Islet of Langerhans (tissue), 1 donor: ENCODE measurements around the gene FRZB.
"Not testable (repeated sequence)": the region's sequence is repeated elsewhere in the genome, so short reads cannot be mapped to it uniquely, and the experiment has no call there.

Experiments used
- FAIRE-seq: peaks from one replicate; lab custom pipeline; 2011; peaks lifted over from hg19 to GRCh38; lab: Jason Lieb, UNC

FRZB gene, protein sequence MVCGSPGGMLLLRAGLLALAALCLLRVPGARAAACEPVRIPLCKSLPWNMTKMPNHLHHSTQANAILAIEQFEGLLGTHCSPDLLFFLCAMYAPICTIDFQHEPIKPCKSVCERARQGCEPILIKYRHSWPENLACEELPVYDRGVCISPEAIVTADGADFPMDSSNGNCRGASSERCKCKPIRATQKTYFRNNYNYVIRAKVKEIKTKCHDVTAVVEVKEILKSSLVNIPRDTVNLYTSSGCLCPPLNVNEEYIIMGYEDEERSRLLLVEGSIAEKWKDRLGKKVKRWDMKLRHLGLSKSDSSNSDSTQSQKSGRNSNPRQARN

DNA sequence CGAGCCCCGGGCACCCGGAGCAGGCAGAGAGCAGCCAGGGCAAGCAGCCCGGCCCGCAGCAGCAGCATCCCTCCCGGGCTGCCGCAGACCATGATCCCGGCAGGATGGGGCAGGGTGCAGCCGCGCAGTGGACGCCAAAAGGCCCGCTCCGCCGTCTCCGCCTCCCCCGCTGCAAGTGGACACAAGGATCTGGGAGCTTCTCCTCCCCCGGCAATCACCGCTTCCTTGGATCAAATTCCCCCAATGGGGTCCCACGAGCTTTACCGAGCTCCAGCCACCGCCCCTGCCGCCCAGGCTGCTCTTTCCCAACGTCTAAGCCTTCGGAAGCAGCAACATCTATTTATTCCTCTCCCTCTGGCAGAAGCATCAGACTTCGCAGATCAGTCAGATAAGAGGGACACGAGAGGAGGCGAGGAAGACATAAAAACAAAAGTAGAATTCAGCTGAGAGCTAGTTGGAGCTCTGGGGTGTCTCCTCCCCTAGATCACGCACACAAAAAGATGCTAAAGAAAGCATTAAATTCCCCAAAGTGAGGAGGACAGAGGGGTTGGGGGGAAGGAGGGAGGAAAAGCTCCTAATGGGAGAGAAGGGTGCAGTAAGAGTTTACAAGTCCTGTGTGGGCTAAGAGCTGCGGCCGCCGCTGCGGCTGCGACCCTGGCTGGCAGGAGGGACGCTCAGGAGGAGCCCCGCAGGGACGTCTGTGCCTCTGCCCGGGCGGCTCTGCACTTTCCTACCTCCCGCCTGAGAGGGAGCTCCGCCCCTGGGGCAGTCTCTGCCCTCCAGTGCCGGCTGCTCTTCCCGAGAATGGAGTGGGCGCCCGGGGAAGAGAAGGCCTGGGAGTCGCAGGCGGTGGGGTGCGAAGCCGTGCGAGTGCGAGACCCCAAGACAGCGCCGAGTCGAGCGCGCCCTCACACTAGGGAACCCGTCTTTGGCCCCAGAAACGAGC lies at the start of gene FRZB:
Gene FRZB (minus strand): TSS at position 177 of the 946 bp plus-strand sequence. CDS start 85 bp downstream, at position 92.
- no peak for FAIRE-seq

GRCh38 chr2:182915369-182916326 lies 49.2 kb upstream of the FRZB start:
- FAIRE-seq = no peak

DNA sequence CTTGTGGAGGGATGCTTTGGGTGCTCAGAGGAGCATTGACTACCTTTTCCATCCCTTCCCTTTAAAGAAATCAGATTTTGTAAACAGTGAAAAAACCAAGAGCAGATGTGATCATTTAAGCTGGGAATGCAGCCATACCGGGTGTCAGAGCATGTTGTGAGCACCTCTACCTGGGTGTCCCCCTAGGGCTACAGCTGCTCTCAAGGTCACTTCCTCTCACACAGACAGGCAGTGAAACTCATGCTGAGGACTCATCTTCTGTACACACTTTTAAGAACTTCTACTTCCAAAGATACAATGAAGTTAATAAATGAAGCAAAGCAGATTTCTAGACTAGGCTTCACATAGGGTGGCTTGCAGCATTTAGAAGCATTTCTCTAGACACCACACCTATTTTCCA lies 48.4 kb upstream of the FRZB start:
- no peak for FAIRE-seq

DNA sequence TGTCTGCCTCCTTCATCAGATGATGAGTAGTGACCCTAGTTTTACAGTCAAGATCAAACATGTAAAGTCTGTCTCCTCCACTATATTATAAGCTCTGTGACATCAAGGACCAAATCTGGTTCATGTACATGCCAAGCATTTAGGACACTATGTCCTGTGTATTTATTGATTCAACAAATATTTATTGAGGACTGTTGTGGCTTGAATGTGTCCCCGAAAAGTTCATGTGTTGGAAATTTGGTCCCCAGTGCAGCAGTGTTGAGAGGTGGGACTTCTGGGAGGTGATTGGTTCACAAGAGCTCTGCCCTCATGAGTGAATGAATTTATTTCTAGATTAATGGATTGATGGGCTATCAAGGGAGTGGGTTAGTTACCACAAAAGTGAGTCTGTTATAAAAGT lies 46.6 kb upstream of the FRZB start:
- no peak for FAIRE-seq

GRCh38 chr2:182912518-182912915 lies 46.1 kb upstream of the FRZB start:
- no peak for FAIRE-seq

DNA sequence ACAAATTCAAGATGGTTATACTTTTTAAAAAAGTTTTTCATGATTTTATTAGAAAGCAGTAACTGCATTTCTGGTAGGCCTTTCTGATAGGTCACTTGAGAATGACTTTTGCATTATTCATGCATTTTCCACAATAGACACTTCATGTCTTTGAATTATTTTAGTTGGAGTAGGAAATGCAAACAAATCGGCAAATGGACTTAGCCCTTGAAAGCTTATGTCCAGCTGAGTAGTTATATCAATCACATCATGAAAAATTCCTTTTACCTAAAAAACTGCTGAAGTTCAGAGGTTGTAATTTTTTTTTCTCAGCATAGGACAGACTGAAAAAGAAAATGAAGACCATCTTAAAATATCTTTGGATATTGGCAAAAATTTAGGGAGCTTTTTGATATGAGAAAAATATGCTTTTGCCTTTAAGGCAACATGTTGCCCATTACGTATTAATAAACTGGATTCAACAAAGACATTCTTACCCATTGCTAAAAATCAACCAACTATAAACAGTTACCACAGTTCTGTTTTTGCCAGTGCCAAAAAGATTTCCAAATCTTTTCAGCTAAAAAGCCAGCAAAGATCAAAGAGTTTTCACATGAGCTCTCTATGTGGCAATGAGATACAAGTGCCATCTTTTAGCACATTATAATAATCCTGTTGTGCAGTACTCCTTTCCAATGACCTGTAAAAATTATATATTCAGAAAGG lies 45.5 kb upstream of the FRZB start:
- peak; percentile 21 for FAIRE-seq

GRCh38 chr2:182910965-182911364 lies 44.5 kb upstream of the FRZB start:
- no peak for FAIRE-seq

- FAIRE-seq = no peak
These were observed 40.8 kb upstream of the FRZB start for GRCh38 chr2:182907081-182907830.

GRCh38 chr2:182906454-182906853 lies 40.0 kb upstream of the FRZB start:
- no peak for FAIRE-seq

GRCh38 chr2:182904844-182905243 lies 38.4 kb upstream of the FRZB start:
- FAIRE-seq = no peak

GRCh38 chr2:182903566-182903965 lies 37.1 kb upstream of the FRZB start:
- no peak for FAIRE-seq

DNA sequence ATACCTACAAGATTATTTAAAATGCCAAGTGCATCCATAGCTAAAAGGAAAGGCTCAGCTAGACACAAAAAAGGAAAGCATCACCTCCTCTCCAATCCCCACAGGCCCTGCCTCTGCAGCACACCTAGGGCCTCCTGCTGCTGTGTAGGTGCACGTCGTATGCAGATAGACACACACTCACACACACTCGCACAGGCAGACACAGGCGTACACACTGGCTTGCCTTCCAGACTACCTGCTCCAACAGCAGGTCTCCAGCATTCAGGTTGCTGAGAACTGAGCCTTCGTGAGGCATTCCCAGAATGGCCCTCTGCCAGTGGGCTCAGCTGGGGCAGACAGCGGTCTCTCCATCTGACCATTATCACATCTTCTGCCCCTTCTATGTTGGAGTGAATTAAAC lies 35.3 kb upstream of the FRZB start:
- no peak for FAIRE-seq

DNA sequence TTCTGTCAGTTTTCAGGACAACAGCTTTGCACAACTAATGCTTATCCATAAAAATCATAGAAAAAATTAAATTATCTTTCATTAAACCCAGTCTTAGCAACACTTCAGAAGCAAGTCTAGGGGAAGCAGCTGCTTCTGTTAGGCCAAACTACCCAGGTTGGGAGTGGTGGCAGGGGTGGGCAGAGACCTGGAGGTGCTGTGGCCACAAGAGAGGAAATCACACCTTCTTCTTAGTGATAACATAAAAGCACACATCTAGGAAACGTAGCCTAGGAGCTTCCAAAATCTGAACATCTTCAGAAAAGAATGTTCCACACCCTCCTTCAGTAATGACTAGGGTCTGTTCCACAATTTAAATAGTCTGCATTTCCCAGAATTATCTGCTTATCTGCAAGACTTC lies 32.3 kb upstream of the FRZB start:
- FAIRE-seq = no peak

GRCh38 chr2:182897137-182897536 lies 30.7 kb upstream of the FRZB start:
- no peak for FAIRE-seq

DNA sequence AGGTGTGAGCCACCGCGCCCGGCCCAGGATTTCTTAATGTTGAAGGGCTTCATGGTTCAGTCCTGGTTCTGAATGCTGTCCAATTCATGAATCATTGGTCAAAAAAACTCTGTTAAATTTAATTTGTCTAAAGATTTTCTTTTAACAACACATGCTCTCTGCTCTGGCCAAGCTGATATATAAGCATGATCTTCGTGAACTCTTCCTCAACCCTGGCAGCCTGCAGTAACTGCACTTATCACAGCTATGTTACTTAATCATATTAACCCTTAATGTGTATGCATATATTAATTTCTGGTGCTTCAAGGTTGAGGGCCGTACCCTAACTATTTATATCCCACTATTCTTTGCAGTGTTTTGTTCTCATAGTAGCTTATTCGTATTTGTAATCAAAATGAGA lies 29.4 kb upstream of the FRZB start:
- FAIRE-seq = no peak

- no peak for FAIRE-seq
These were observed 28.7 kb upstream of the FRZB start for GRCh38 chr2:182895169-182895568.

DNA sequence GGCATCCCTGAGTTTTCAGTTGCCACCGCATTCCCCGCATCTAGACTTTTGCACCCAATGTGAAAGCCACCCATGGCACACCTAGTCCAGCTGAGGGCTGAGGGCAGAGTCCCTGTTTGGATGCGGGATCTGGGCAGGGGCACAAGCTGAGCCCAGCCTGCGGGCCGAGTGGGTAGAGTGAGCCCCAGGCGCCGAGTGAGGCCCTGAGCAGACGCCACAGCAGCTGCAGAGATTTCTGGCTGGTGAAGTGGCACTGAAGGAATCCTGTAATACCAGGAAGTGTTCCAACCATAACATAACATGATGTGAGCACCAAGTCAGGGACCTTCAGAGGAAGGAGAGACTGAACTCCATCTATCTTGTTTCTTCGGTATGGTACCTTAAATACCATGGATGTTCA lies 27.7 kb upstream of the FRZB start:
- no peak for FAIRE-seq

GRCh38 chr2:182893666-182894065 lies 27.2 kb upstream of the FRZB start:
- no peak for FAIRE-seq

DNA sequence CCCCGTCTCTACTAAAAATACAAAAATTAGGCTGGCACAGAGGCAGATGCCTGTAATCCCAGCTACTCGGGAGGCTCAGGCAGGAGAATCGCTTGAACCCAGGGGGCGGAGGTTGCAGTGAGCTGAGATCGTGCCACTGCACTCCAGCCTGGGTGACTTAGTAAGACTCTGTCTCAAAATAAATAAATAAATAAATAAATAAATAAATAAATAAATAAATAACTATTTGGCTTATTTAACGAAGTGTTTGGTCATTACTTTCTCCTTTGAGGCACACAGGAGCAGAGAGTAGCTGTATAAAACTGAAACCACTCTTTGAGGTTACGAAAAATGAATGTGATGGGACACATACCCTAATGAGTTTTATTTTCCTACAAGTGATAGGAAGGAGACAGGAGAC lies 26.6 kb upstream of the FRZB start:
- FAIRE-seq = not testable (repeated sequence)

DNA sequence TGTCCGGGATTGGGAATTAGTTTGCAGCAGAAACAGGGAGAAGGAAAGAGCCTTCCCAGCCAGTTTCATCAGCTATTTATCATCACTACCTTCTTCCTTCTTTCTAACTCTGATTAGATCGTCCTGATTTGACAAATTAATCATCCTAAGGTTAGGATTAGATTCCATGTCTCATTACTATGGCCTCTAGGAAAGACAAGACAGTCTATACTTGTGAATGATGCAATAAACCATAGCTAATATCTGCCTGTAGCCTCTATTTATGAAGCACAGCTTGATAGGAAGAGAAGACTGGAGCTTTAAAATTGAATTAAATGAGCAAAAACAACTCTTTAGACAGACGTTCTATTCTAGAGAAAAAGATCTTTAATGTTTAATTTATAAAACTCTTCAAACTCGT lies 25.2 kb upstream of the FRZB start:
- FAIRE-seq = no peak
